SU-DHL-6 (cell line): ENCODE results near the gene SLC8A3.

Source experiments
- H2AFZ ChIP-seq: fragments of 200-600 bp; sonication (generic); 2 replicates; pipeline ENCODE4 v1.6.1; 2014; ENCODE audit warnings: low read depth, mild to moderate bottlenecking, moderate library complexity, mixed read lengths, antibody characterized with exemption, low read length; ENCODE audit not compliant: severe bottlenecking
- H3F3A ChIP-seq: fragments of 200-600 bp; shearing (Covaris generic); 2 replicates; pipeline ENCODE4 v1.6.0; 2016; ENCODE audit warnings: antibody characterized with exemption, mild to moderate bottlenecking; ENCODE audit not compliant: insufficient read depth
- H3K27ac ChIP-seq: fragments of 200-600 bp; sonication (generic); 2 replicates; pipeline ENCODE4 v1.5.1; 2016; ENCODE audit warnings: low read depth, mild to moderate bottlenecking, low read length, moderate library complexity, mixed read lengths
- H3K27me3 ChIP-seq: fragments of 200-600 bp; sonication (generic), shearing (Covaris generic); 2 replicates; pipeline ENCODE4 v1.6.0; 2014; ENCODE audit warnings: mild to moderate bottlenecking, low read length
- H3K36me3 ChIP-seq: fragments of 200-600 bp; sonication (generic); 2 replicates; pipeline ENCODE4 v1.6.1; 2014; ENCODE audit warnings: mild to moderate bottlenecking, low read length, mixed read lengths
- H3K4me2 ChIP-seq: fragments of 300-600, 200-600 bp; shearing (Covaris generic), sonication (generic); 2 replicates; pipeline ENCODE4 v1.6.0; 2014; ENCODE audit warnings: low read length, low read depth, mild to moderate bottlenecking; ENCODE audit not compliant: poor library complexity, severe bottlenecking
- H3K4me3 ChIP-seq: fragments of 200-600 bp; sonication (generic); 2 replicates; pipeline ENCODE4 v1.5.1; 2014; ENCODE audit warnings: antibody characterized with exemption, low read length, mild to moderate bottlenecking, mixed read lengths; ENCODE audit not compliant: insufficient read depth, poor library complexity, severe bottlenecking
- H3K79me2 ChIP-seq: fragments of 200-600 bp; sonication (generic); 2 replicates; pipeline ENCODE4 v1.6.1; 2014; ENCODE audit warnings: mild to moderate bottlenecking, low read length, moderate library complexity; ENCODE audit not compliant: insufficient read depth
- H3K9ac ChIP-seq: fragments of 200-600 bp; sonication (generic); 2 replicates; pipeline ENCODE4 v1.7.0; 2014; ENCODE audit warnings: mild to moderate bottlenecking, low read length
- H3K9me2 ChIP-seq: fragments of 200-600 bp; sonication (generic); replicated peaks from 2 replicates; pipeline ENCODE4 v1.6.1; 2014; ENCODE audit warnings: low read length; ENCODE audit not compliant: insufficient read depth
- H3K9me3 ChIP-seq: fragments of 200-600 bp; sonication (generic); 2 replicates; pipeline ENCODE4 v1.6.1; 2014; ENCODE audit warnings: low read length, mixed read lengths; ENCODE audit not compliant: insufficient read depth
- H4K20me1 ChIP-seq: fragments of 200-600 bp; sonication (generic); 2 replicates; pipeline ENCODE4 v1.6.1; 2014; ENCODE audit warnings: low read depth, mild to moderate bottlenecking, antibody characterized with exemption, low read length, moderate library complexity, mixed read lengths
- EZH2phosphoT487 ChIP-seq: fragments of 200-600 bp; sonication (generic), shearing (Covaris generic); conservative IDR thresholded peaks from 2 replicates; pipeline ENCODE4 v1.6.1; 2018; ENCODE audit warnings: mild to moderate bottlenecking, antibody characterized with exemption, low read length, moderate library complexity, mixed read lengths
- TF ChIP-seq, protein P1 (sequence below): fragments of 200-600 bp; sonication (generic); IDR thresholded peaks from one replicate; pipeline ENCODE4 v1.5.1; 2017; ENCODE audit warnings: antibody characterized with exemption, mild to moderate bottlenecking, low read length, moderate library complexity; ENCODE audit not compliant: insufficient read depth, poor library complexity, severe bottlenecking

SLC8A3 gene

GRCh38 chr14:70005281-70005805 lies 183.4 kb downstream of the SLC8A3 start:
- H3K4me2 ChIP-seq: no peak overlapping the region
- H3F3A ChIP-seq: no peaks in the 10 kb centered on the region
- no peaks in the 10 kb centered on the region for H3K9me3 ChIP-seq
- H2AFZ ChIP-seq: no peak overlapping the region
- H3K27me3 ChIP-seq: no peaks in the 10 kb centered on the region
- H3K9me2 ChIP-seq: no peaks in the 10 kb centered on the region
- H3K4me3 ChIP-seq: no peak overlapping the region
- H3K9ac ChIP-seq: no peak overlapping the region
- no peaks in the 10 kb centered on the region for H3K36me3 ChIP-seq
- TF ChIP-seq, protein P1, sequence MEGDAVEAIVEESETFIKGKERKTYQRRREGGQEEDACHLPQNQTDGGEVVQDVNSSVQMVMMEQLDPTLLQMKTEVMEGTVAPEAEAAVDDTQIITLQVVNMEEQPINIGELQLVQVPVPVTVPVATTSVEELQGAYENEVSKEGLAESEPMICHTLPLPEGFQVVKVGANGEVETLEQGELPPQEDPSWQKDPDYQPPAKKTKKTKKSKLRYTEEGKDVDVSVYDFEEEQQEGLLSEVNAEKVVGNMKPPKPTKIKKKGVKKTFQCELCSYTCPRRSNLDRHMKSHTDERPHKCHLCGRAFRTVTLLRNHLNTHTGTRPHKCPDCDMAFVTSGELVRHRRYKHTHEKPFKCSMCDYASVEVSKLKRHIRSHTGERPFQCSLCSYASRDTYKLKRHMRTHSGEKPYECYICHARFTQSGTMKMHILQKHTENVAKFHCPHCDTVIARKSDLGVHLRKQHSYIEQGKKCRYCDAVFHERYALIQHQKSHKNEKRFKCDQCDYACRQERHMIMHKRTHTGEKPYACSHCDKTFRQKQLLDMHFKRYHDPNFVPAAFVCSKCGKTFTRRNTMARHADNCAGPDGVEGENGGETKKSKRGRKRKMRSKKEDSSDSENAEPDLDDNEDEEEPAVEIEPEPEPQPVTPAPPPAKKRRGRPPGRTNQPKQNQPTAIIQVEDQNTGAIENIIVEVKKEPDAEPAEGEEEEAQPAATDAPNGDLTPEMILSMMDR: no peak
- no peak for TF ChIP-seq EZH2phosphoT487
- H4K20me1 ChIP-seq: no peaks in the 10 kb centered on the region
- no peaks in the 10 kb centered on the region for H3K79me2 ChIP-seq
- H3K27ac ChIP-seq: no peak overlapping the region

DNA sequence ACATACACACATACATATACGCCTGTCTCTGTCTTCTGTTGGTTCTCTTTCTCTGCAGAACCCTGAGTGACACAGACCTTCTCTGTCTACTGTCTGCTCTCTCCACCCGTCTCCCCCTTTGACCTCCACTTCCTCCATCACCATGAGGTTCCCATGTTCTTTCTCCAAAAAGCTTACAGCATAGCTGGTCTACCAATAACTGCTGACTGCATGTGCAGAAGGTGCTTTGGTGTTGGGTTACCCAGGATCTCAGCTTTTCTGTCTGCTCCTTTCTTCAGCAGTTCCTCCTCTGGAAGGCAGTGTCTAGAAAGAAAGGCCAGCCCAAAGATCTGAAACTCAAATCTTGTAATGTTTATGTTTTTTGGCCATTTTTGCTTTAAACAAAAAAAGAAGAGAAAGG lies 184.0 kb downstream of the SLC8A3 start:
- H2AFZ ChIP-seq: no peak overlapping the region
- H3K36me3 ChIP-seq: no peaks in the 10 kb centered on the region
- H3K4me3 ChIP-seq: no peak overlapping the region
- no peaks in the 10 kb centered on the region for H3F3A ChIP-seq
- no peaks in the 10 kb centered on the region for H3K79me2 ChIP-seq
- no peak overlapping the region for H3K27ac ChIP-seq
- no peaks in the 10 kb centered on the region for H3K27me3 ChIP-seq
- H3K4me2 ChIP-seq: no peak overlapping the region
- H3K9me2 ChIP-seq: no peaks in the 10 kb centered on the region
- no peak for TF ChIP-seq EZH2phosphoT487
- TF ChIP-seq, protein P1: no peak
- no peak overlapping the region for H3K9ac ChIP-seq
- no peaks in the 10 kb centered on the region for H4K20me1 ChIP-seq
- H3K9me3 ChIP-seq: no peaks in the 10 kb centered on the region

DNA sequence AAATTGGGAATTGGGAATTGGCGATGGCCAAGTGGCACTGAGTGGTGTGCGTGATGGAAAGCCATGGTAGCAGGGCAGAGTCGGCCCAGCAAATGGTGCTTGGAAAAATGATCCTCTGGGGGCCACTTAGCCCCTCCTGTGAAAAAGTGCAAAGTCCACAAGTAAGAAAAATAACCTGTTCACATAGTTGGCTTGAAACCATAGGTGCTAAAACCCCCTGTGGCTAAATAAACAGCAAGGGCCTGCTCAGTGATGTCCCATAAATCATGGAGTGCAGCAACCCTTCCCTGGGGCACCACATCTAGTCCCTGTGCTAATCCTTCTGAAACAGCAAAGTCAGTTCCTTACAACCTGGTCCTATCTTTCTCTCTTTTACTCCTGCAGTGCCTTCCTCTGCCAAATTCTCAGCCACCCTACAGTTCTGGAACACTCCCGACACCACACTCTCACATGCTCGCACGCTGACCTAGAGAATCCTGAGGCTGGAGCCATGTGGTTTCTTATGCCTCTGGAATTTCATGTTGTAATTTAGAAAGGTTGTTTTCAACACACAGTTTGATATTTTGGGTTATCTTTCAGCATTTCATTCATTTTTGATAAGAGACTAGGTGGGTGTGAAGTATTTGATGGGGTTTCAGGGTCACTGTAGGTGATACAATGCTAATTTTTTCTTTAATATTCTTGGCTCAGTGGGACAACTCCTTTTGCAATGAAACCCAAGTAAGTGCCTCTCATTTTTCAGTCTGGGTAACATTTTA lies 186.0 kb downstream of the SLC8A3 start:
- no peaks in the 10 kb centered on the region for H3K9me2 ChIP-seq
- H3K9ac ChIP-seq: no peak overlapping the region
- H3K4me2 ChIP-seq: no peak overlapping the region
- no peak overlapping the region for H3K4me3 ChIP-seq
- H3K27ac ChIP-seq: no peak overlapping the region
- H3F3A ChIP-seq: no peaks in the 10 kb centered on the region
- H3K27me3 ChIP-seq: no peaks in the 10 kb centered on the region
- no peaks in the 10 kb centered on the region for H3K36me3 ChIP-seq
- TF ChIP-seq EZH2phosphoT487: no peak
- TF ChIP-seq, protein P1: no peak
- H4K20me1 ChIP-seq: no peaks in the 10 kb centered on the region
- H3K9me3 ChIP-seq: no peaks in the 10 kb centered on the region
- H3K79me2 ChIP-seq: no peaks in the 10 kb centered on the region
- no peak overlapping the region for H2AFZ ChIP-seq
